HCT116 (cell line): Measurements from ENCODE around the gene FOXC2. TPM values are rescaled to one million over a fixed set of nuclear protein-coding genes. Genes with fewer than 3 reads are reported as not detected.

Experiments
- ATAC-seq: fragments of 200-7000 bp; cut with Tn5 transposase; 2 replicates; pipeline ENCODE4 v1.9.1; 2020; ENCODE audit warnings: mild to moderate bottlenecking, moderate library complexity
- BruUV-seq: library from RNA; stranded (reverse); fragments of 400-500 nt; replicated peaks from 2 replicates; lab custom pipeline; 2021; lab: Mats Ljungman, UMichigan
- CTCF ChIA-PET: fragments of 300-600 bp; sonication (Branson Sonifier 250); formaldehyde crosslinking; loops from one replicate; lab custom pipeline; 2021; ENCODE audit warnings: antibody characterized with exemption; lab: Charles Lee
- POLR2A ChIA-PET: fragments of 300-600, 350-600 bp; sonication (Branson Sonifier 250); formaldehyde crosslinking; loops from one replicate; lab custom pipeline; 2021; ENCODE audit warnings: antibody characterized with exemption; lab: Charles Lee
- RAD21 ChIA-PET, 2 experiments: fragments of 300-600 bp; sonication (Branson Sonifier 250); formaldehyde crosslinking; loops; one replicate each; lab custom pipeline; 2023; ENCODE audit warnings: low total read pairs in 2 of 2; ENCODE audit not compliant: uncharacterized antibody in 2 of 2, unreplicated experiment in 2 of 2, low non-redundant PET in 1 of 2; lab: Charles Lee
- DNase-seq: peaks from one replicate; pipeline ENCODE4 v3.0.0-alpha.2; 2010; ENCODE audit warnings: low read depth, low spot score
- H2AFZ ChIP-seq: fragments of 200-600 bp; shearing (Covaris generic), sonication (generic); 2 replicates; pipeline ENCODE4 v1.6.1; 2017; ENCODE audit warnings: low read depth, mixed run types, mixed read lengths, antibody characterized with exemption, low read length; ENCODE audit not compliant: poor library complexity, severe bottlenecking
- H3K27ac ChIP-seq: 2 replicates; pipeline ENCODE4 v1.5.1; 2012; ENCODE audit warnings: low read depth, low read length
- H3K27me3 ChIP-seq: fragments of 200-600 bp; sonication (generic); 2 replicates; pipeline ENCODE4 v1.6.1; 2016; ENCODE audit warnings: mixed run types, low read length, mixed read lengths; ENCODE audit not compliant: insufficient read depth
- H3K36me3 ChIP-seq, 2 experiments: fragments of 200-500 bp in 1 of 2; fragments of 200-600 bp in 1 of 2; sonication (Bioruptor generic) in 1 of 2; sonication (generic) in 1 of 2; 2 replicates each; pipeline versions ENCODE4 v1.5.1 to v1.6.1; 2014 to 2016; ENCODE audit warnings: low read length in 2 of 2, inconsistent platforms in 1 of 2, mixed read lengths in 1 of 2, mixed run types in 1 of 2; ENCODE audit not compliant: insufficient read depth in 2 of 2, control insufficient read depth in 1 of 2
- H3K4me1 ChIP-seq, 2 experiments: fragments of 200-600 bp in 1 of 2; sonication (generic) in 1 of 2; 2 replicates each; pipeline versions ENCODE4 v1.5.1 to v1.6.1; 2012 to 2017; ENCODE audit warnings: low read length in 2 of 2, inconsistent platforms in 1 of 2, mild to moderate bottlenecking in 1 of 2, mixed read lengths in 1 of 2, mixed run types in 1 of 2, moderate library complexity in 1 of 2; ENCODE audit not compliant: insufficient read depth in 2 of 2, control insufficient read depth in 1 of 2
- H3K4me2 ChIP-seq: fragments of 200-600 bp; sonication (generic); 2 replicates; pipeline ENCODE4 v1.6.1; 2017; ENCODE audit warnings: mixed run types, low read length, mixed read lengths
- H3K4me3 ChIP-seq, 2 experiments: fragments of 200-600 bp in 1 of 2; sonication (generic) in 1 of 2; replicated peaks in 1 of 2; 2 replicates each; pipeline ENCODE4 v1.5.1; 2011 to 2016; ENCODE audit warnings: low read length in 2 of 2, control low read depth in 1 of 2, low read depth in 1 of 2, mild to moderate bottlenecking in 1 of 2, mixed read lengths in 1 of 2, mixed run types in 1 of 2
- H3K79me2 ChIP-seq: fragments of 200-600 bp; sonication (generic); 2 replicates; pipeline ENCODE4 v1.6.1; 2017; ENCODE audit warnings: mild to moderate bottlenecking, mixed run types, low read length, moderate library complexity, mixed read lengths; ENCODE audit not compliant: insufficient read depth
- H3K9ac ChIP-seq: fragments of 200-600 bp; sonication (generic); 2 replicates; pipeline ENCODE4 v1.6.1; 2016; ENCODE audit warnings: low read length, mixed read lengths
- H3K9me2 ChIP-seq: fragments of 200-600 bp; sonication (generic), shearing (Covaris generic); 2 replicates; pipeline ENCODE4 v1.6.1; 2017; ENCODE audit warnings: mixed run types, mild to moderate bottlenecking, moderate library complexity; ENCODE audit not compliant: insufficient read depth
- H3K9me3 ChIP-seq, 2 experiments: fragments of 200-500 bp in 1 of 2; fragments of 200-600 bp in 1 of 2; sonication (Bioruptor generic) in 1 of 2; sonication (generic) in 1 of 2; 2 replicates each; pipeline ENCODE4 v1.6.1; 2014 to 2017; ENCODE audit warnings: low read length in 2 of 2, mixed read lengths in 2 of 2, inconsistent platforms in 1 of 2, low read depth in 1 of 2, mild to moderate bottlenecking in 1 of 2, mixed run types in 1 of 2, moderate library complexity in 1 of 2; ENCODE audit not compliant: control insufficient read depth in 1 of 2, insufficient read depth in 1 of 2
- H4K20me1 ChIP-seq: fragments of 200-600 bp; sonication (generic), shearing (Covaris generic); 2 replicates; pipeline ENCODE4 v1.6.1; 2017; ENCODE audit warnings: mixed run types, mild to moderate bottlenecking, moderate library complexity; ENCODE audit not compliant: insufficient read depth
- CEBPB ChIP-seq: IDR thresholded peaks from 2 replicates; pipeline ENCODE4 v1.6.1; 2012; ENCODE audit warnings: low read depth
- EGR1 ChIP-seq: IDR thresholded peaks from 2 replicates; pipeline ENCODE4 v1.6.1; 2012; ENCODE audit warnings: low read depth
- ELF1 ChIP-seq: IDR thresholded peaks from 2 replicates; pipeline ENCODE4 v1.6.1; 2012; ENCODE audit warnings: low read depth, borderline replicate concordance
- EZH2 ChIP-seq: fragments of 200-600 bp; sonication (generic); IDR thresholded peaks from 2 replicates; pipeline ENCODE4 v1.6.1; 2017; ENCODE audit warnings: antibody characterized with exemption, mixed run types
- EZH2phosphoT487 ChIP-seq: fragments of 200-600 bp; IDR thresholded peaks from 2 replicates; pipeline ENCODE4 v1.6.1; 2018; ENCODE audit warnings: antibody characterized with exemption, borderline replicate concordance
- FOSL1 ChIP-seq: IDR thresholded peaks from 2 replicates; pipeline ENCODE4 v1.6.1; 2012; ENCODE audit warnings: low read depth
- JUND ChIP-seq: IDR thresholded peaks from 2 replicates; pipeline ENCODE4 v1.6.1; 2012
- POLR2A ChIP-seq: IDR thresholded peaks from 2 replicates; pipeline ENCODE4 v1.7.0; 2011; ENCODE audit warnings: borderline replicate concordance; ENCODE audit not compliant: insufficient read depth, insufficient read length; ENCODE audit errors: extremely low read depth
- POLR2AphosphoS5 ChIP-seq: IDR thresholded peaks from 2 replicates; pipeline ENCODE4 v1.6.1; 2011; ENCODE audit warnings: mild to moderate bottlenecking, low read depth, low read length, moderate library complexity
- RAD21 ChIP-seq: IDR thresholded peaks from 2 replicates; pipeline ENCODE4 v1.6.1; 2012; ENCODE audit warnings: low read depth, mild to moderate bottlenecking
- SP1 ChIP-seq: IDR thresholded peaks from 2 replicates; pipeline ENCODE4 v1.6.1; 2012; ENCODE audit warnings: low read depth
- SRF ChIP-seq: IDR thresholded peaks from 2 replicates; pipeline ENCODE4 v1.6.1; 2012; ENCODE audit warnings: low read depth
- YY1 ChIP-seq: IDR thresholded peaks from 2 replicates; pipeline ENCODE4 v1.6.1; 2011; ENCODE audit warnings: low read length, low read depth, moderate library complexity, mild to moderate bottlenecking; ENCODE audit not compliant: insufficient replicate concordance; ENCODE audit errors: extremely low read depth
- ZNF274 ChIP-seq: fragments of 200-500 bp; sonication (Bioruptor generic); IDR thresholded peaks from 2 replicates; pipeline ENCODE4 v1.6.1; 2014; ENCODE audit warnings: mild to moderate bottlenecking, low read depth, low read length, inconsistent platforms
- intact Hi-C: fragments of 100-400 bp; cut with micrococcal nuclease; formaldehyde crosslinking; loops from 2 replicates; pipeline ENCODE4 v1.10.0; 2022
- total RNA-seq: library from RNA; stranded (reverse); gene quantifications from one replicate; pipeline ENCODE4 v1.2.1, GENCODE V29; 2021; ENCODE audit not compliant: unreplicated experiment
- TF ChIP-seq, protein P1 (sequence below), 3 experiments: fragments of 200-600 bp in 1 of 3; sonication (generic) in 1 of 3; IDR thresholded peaks in 2 of 3; conservative IDR thresholded peaks in 1 of 3; 2 replicates each; pipeline ENCODE4 v1.5.1; 2012 to 2017; ENCODE audit warnings: low read depth in 2 of 3, low read length in 2 of 3, antibody characterized with exemption in 1 of 3, borderline replicate concordance in 1 of 3, control low read depth in 1 of 3, mild to moderate bottlenecking in 1 of 3, mixed read lengths in 1 of 3, mixed run types in 1 of 3, moderate library complexity in 1 of 3; ENCODE audit not compliant: insufficient read depth in 1 of 3
- TF ChIP-seq, protein P2 (sequence below): IDR thresholded peaks from 2 replicates; pipeline ENCODE4 v1.6.1; 2012; ENCODE audit warnings: low read depth
- TF ChIP-seq, protein P3 (sequence below): IDR thresholded peaks from 2 replicates; pipeline ENCODE4 v1.6.1; 2011; ENCODE audit warnings: mild to moderate bottlenecking, low read length, moderate library complexity; ENCODE audit not compliant: insufficient replicate concordance; ENCODE audit errors: extremely low read depth
- TF ChIP-seq, protein P4 (sequence below): IDR thresholded peaks from 2 replicates; pipeline ENCODE4 v1.6.1; 2012

Gene FOXC2
- total RNA-seq, 1 experiment from 2014 or later = 0.22 TPM

DNA sequence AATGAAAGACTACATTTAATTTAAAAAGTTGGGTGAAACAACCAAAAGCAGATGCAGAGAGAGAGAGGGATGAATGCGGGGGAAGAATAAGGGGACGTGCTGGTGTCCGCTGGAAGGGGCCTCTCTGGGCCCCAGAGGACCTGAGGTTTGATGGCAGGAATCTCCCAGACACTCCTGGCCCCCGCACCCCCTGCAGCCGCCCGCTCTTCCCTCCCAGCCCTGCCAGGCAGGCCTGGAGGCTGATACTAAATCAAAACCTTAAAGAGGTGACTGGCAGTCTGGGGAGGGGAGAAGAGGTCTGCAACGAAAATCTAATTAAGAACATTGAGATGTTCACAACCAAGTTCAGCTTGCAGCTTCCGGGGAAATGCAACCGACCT, 14.2 kb downstream of the FOXC2 start:
- peaks cover 6 to 31% of the 10 kb centered on the region in 2 experiments; a peak in 3 of 4 replicates for H3K4me1 ChIP-seq
- no peak for TF ChIP-seq EZH2
- TF ChIP-seq, protein P1, sequence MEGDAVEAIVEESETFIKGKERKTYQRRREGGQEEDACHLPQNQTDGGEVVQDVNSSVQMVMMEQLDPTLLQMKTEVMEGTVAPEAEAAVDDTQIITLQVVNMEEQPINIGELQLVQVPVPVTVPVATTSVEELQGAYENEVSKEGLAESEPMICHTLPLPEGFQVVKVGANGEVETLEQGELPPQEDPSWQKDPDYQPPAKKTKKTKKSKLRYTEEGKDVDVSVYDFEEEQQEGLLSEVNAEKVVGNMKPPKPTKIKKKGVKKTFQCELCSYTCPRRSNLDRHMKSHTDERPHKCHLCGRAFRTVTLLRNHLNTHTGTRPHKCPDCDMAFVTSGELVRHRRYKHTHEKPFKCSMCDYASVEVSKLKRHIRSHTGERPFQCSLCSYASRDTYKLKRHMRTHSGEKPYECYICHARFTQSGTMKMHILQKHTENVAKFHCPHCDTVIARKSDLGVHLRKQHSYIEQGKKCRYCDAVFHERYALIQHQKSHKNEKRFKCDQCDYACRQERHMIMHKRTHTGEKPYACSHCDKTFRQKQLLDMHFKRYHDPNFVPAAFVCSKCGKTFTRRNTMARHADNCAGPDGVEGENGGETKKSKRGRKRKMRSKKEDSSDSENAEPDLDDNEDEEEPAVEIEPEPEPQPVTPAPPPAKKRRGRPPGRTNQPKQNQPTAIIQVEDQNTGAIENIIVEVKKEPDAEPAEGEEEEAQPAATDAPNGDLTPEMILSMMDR (IDR thresholded peaks at IDR 0.05 in 2 of 3, conservative IDR thresholded peaks at IDR 0.05 in 1 of 3; ENCODE audit: borderline replicate concordance in 1 of 3, insufficient read depth in 1 of 3, low read depth in 2 of 3, low read length in 2 of 3) = no peak
- TF ChIP-seq SRF = no peak
- no peak for TF ChIP-seq YY1
- no peak for TF ChIP-seq SP1
- TF ChIP-seq, protein P2, sequence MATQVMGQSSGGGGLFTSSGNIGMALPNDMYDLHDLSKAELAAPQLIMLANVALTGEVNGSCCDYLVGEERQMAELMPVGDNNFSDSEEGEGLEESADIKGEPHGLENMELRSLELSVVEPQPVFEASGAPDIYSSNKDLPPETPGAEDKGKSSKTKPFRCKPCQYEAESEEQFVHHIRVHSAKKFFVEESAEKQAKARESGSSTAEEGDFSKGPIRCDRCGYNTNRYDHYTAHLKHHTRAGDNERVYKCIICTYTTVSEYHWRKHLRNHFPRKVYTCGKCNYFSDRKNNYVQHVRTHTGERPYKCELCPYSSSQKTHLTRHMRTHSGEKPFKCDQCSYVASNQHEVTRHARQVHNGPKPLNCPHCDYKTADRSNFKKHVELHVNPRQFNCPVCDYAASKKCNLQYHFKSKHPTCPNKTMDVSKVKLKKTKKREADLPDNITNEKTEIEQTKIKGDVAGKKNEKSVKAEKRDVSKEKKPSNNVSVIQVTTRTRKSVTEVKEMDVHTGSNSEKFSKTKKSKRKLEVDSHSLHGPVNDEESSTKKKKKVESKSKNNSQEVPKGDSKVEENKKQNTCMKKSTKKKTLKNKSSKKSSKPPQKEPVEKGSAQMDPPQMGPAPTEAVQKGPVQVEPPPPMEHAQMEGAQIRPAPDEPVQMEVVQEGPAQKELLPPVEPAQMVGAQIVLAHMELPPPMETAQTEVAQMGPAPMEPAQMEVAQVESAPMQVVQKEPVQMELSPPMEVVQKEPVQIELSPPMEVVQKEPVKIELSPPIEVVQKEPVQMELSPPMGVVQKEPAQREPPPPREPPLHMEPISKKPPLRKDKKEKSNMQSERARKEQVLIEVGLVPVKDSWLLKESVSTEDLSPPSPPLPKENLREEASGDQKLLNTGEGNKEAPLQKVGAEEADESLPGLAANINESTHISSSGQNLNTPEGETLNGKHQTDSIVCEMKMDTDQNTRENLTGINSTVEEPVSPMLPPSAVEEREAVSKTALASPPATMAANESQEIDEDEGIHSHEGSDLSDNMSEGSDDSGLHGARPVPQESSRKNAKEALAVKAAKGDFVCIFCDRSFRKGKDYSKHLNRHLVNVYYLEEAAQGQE = no peak
- TF ChIP-seq CEBPB = no peak
- TF ChIP-seq, protein P3, sequence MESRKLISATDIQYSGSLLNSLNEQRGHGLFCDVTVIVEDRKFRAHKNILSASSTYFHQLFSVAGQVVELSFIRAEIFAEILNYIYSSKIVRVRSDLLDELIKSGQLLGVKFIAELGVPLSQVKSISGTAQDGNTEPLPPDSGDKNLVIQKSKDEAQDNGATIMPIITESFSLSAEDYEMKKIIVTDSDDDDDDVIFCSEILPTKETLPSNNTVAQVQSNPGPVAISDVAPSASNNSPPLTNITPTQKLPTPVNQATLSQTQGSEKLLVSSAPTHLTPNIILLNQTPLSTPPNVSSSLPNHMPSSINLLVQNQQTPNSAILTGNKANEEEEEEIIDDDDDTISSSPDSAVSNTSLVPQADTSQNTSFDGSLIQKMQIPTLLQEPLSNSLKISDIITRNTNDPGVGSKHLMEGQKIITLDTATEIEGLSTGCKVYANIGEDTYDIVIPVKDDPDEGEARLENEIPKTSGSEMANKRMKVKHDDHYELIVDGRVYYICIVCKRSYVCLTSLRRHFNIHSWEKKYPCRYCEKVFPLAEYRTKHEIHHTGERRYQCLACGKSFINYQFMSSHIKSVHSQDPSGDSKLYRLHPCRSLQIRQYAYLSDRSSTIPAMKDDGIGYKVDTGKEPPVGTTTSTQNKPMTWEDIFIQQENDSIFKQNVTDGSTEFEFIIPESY = no peak
- TF ChIP-seq ELF1 = no peak
- no peak for TF ChIP-seq EZH2phosphoT487
- no peak for TF ChIP-seq EGR1
- TF ChIP-seq POLR2A = no peak
- TF ChIP-seq, protein P4, sequence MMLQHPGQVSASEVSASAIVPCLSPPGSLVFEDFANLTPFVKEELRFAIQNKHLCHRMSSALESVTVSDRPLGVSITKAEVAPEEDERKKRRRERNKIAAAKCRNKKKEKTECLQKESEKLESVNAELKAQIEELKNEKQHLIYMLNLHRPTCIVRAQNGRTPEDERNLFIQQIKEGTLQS = no peak
- TF ChIP-seq JUND = no peak
- TF ChIP-seq FOSL1 = no peak
- TF ChIP-seq ZNF274 = no peak
- no peak for TF ChIP-seq POLR2AphosphoS5
- no peak for TF ChIP-seq RAD21
- no TSS peak for BruUV-seq
- no peaks in the 10 kb centered on the region for H3K36me3 ChIP-seq
- ChIA-PET RAD21 (no interaction called here), POLR2A (no interaction called here), CTCF (no interaction called here)
- no peaks in the 10 kb centered on the region for H4K20me1 ChIP-seq
- H3K9me3 ChIP-seq = no peaks in the 10 kb centered on the region
- H3K4me3 ChIP-seq = no peak overlapping the region
- H3K4me2 ChIP-seq = no peak overlapping the region
- H3K27me3 ChIP-seq = no peaks in the 10 kb centered on the region
- no peaks in the 10 kb centered on the region for H3K9me2 ChIP-seq
- no peak overlapping the region for H3K9ac ChIP-seq
- no peak for ATAC-seq
- no peak for DNase-seq
- no peaks in the 10 kb centered on the region for H3K79me2 ChIP-seq
- H3K27ac ChIP-seq = no peak overlapping the region
- H2AFZ ChIP-seq = no peak overlapping the region
- intact Hi-C loops = no loop called here
